NCI-H187 (cell line): ENCODE measurements around the gene MYH7.

Experiments
- DNase-seq, 2 experiments: peaks; one replicate each; lab custom pipeline; 2025; lab: John Stamatoyannopoulos, UW

The MYH7 gene

GRCh38 chr14:23447361-23448350 is 12.2 kb upstream of the MYH7 start:
- DNase-seq = no peak

GRCh38 chr14:23446291-23446851 is 10.9 kb upstream of the MYH7 start:
- DNase-seq = no peak

- DNase-seq = no peak
Measured at GRCh38 chr14:23445773-23446172, 10.3 kb upstream of the MYH7 start.

- DNase-seq = no peak
Measured at GRCh38 chr14:23444314-23444713, 8.9 kb upstream of the MYH7 start.

- DNase-seq = no peak
Measured at GRCh38 chr14:23443881-23444280, 8.4 kb upstream of the MYH7 start.

- DNase-seq = no peak
Measured at GRCh38 chr14:23443411-23443812, 8.0 kb upstream of the MYH7 start.

GRCh38 chr14:23442721-23443356 is 7.4 kb upstream of the MYH7 start:
- DNase-seq = no peak

GRCh38 chr14:23441076-23441475 is 5.6 kb upstream of the MYH7 start:
- no peak for DNase-seq

- DNase-seq = no peak
Measured at GRCh38 chr14:23439107-23439835, 3.8 kb upstream of the MYH7 start.

- DNase-seq = no peak
Measured at GRCh38 chr14:23438101-23438971, 2.9 kb upstream of the MYH7 start.

- no peak for DNase-seq
Measured at GRCh38 chr14:23437133-23438100, 2.0 kb upstream of the MYH7 start.

GRCh38 chr14:23436327-23437132 is 1.1 kb upstream of the MYH7 start:
- DNase-seq = no peak

- no peak for DNase-seq
Measured at GRCh38 chr14:23434488-23435222, 805 bp downstream of the MYH7 start.

- no peak for DNase-seq
Measured at GRCh38 chr14:23433457-23433856, 2.0 kb downstream of the MYH7 start.

GRCh38 chr14:23432946-23433345 is 2.5 kb downstream of the MYH7 start:
- DNase-seq = no peak

GRCh38 chr14:23432102-23432925 is 3.1 kb downstream of the MYH7 start:
- DNase-seq = no peak

GRCh38 chr14:23431486-23431885 is 4.0 kb downstream of the MYH7 start:
- no peak for DNase-seq

GRCh38 chr14:23430723-23431085 is 4.8 kb downstream of the MYH7 start:
- no peak for DNase-seq
